Fibroblast of lung (primary cell): ENCODE data around the gene WDR41. TPM values are rescaled to one million over a fixed set of nuclear protein-coding genes. Genes with fewer than 3 reads are reported as not detected.

Source experiments
- DNase-seq, 2 donors: peaks; one replicate each; pipeline versions ENCODE4 v3.0.0 to v3.0.0-alpha.2; 2010; ENCODE audit warnings: low read depth in 2 of 2
- H2AFZ ChIP-seq: 2 replicates; pipeline ENCODE4 v1.5.1; 2012; ENCODE audit warnings: low read length, control low read depth, inconsistent platforms
- H3K27ac ChIP-seq: 2 replicates; pipeline ENCODE4 v1.5.1; 2011; ENCODE audit warnings: low read length, control low read depth; ENCODE audit not compliant: insufficient read depth
- H3K27me3 ChIP-seq: 2 replicates; pipeline ENCODE4 v1.5.1; 2011; ENCODE audit warnings: mild to moderate bottlenecking, low read length; ENCODE audit not compliant: control insufficient read depth, insufficient read depth
- H3K36me3 ChIP-seq: 2 replicates; pipeline ENCODE4 v1.5.1; 2011; ENCODE audit warnings: low read length; ENCODE audit not compliant: control insufficient read depth, insufficient read depth
- H3K4me1 ChIP-seq: 2 replicates; pipeline ENCODE4 v1.5.1; 2011; ENCODE audit warnings: low read length; ENCODE audit not compliant: control insufficient read depth, insufficient read depth; ENCODE audit errors: extremely low read depth
- H3K4me2 ChIP-seq: 2 replicates; pipeline ENCODE4 v1.5.1; 2011; ENCODE audit warnings: low read length, control low read depth; ENCODE audit not compliant: insufficient read depth; ENCODE audit errors: extremely low read depth
- H3K4me3 ChIP-seq, 4 experiments: fragments of 200-600 bp in 1 of 4; sonication (generic) in 1 of 4; replicated peaks in 1 of 4; 2 replicates each; pipeline ENCODE4 v1.5.1; 2011 to 2016; ENCODE audit warnings: low read length in 4 of 4, low read depth in 3 of 4, mild to moderate bottlenecking in 3 of 4, control low read depth in 2 of 4, inconsistent platforms in 1 of 4, mixed read lengths in 1 of 4; ENCODE audit not compliant: insufficient read depth in 1 of 4; ENCODE audit errors: control extremely low read depth in 1 of 4
- H3K79me2 ChIP-seq: 2 replicates; pipeline ENCODE4 v1.5.1; 2012; ENCODE audit warnings: mild to moderate bottlenecking, low read length, inconsistent platforms; ENCODE audit not compliant: control insufficient read depth, insufficient read depth
- H3K9ac ChIP-seq: 2 replicates; pipeline ENCODE4 v1.5.1; 2011; ENCODE audit warnings: mild to moderate bottlenecking, low read length, control low read depth; ENCODE audit not compliant: insufficient read depth
- H3K9me3 ChIP-seq: 2 replicates; pipeline ENCODE4 v1.5.1; 2012; ENCODE audit warnings: low read depth, low read length; ENCODE audit not compliant: control insufficient read depth, insufficient read depth
- H4K20me1 ChIP-seq: 2 replicates; pipeline ENCODE4 v1.5.1; 2011; ENCODE audit warnings: low read length; ENCODE audit not compliant: control insufficient read depth, insufficient read depth; ENCODE audit errors: extremely low read depth
- EZH2 ChIP-seq: IDR thresholded peaks from 2 replicates; pipeline ENCODE4 v1.5.1; 2012; ENCODE audit warnings: low read length, control low read depth, mild to moderate bottlenecking; ENCODE audit errors: missing control alignments
- polyA plus RNA-seq, 2 donors: library from polyadenylated mRNA; depleted of rRNA in 1 of 2; stranded (reverse) in 1 of 2; unstranded in 1 of 2; fragments of >200 nt; gene quantifications; 2 replicates each; pipeline ENCODE4 v1.2.1, GENCODE V29; 2011 to 2012; ENCODE audit warnings: missing spikeins in 1 of 2
- total RNA-seq: library from RNA; depleted of rRNA; stranded (reverse); fragments of >200 nt; gene quantifications from 2 replicates; pipeline ENCODE4 v1.2.1, GENCODE V29; 2014
- TF ChIP-seq, protein P1 (sequence below), 2 donors: IDR thresholded peaks in 1 of 2; conservative IDR thresholded peaks in 1 of 2; 1 replicate in 1 of 2; 2 replicates in 1 of 2; pipeline ENCODE4 v1.5.1; 2011 to 2012; ENCODE audit warnings: low read length in 2 of 2, control low read depth in 1 of 2, inconsistent platforms in 1 of 2, low read depth in 1 of 2, mild to moderate bottlenecking in 1 of 2

Gene WDR41
- total and polyA plus RNA-seq, 2 donors (not counting 1 experiment from before 2014, with no cell fraction given) = 116 to 161 TPM

DNA sequence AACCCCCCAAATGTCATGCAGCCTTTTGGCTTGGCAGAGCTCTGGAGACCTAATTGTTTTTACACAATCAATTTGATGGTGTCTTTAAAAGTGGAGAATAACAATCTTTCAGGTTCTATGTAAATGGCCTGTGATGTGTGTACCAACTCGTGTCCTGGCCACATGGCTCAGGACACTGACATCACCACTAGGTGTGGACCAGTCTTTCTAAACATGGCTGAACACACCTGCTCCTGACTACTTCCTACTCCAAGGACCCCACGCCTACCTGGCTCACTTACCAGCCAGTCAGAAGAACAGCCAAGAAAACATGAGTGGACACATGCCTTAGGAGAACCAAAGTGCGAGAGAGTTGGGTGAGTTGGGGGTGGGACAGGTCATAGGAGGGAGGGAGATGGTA lies 71.2 kb downstream of the WDR41 start:
- Histone ChIP-seq H3K27me3 (no peaks in the 10 kb centered on the region), H4K20me1 (no peaks in the 10 kb centered on the region)
- TF ChIP-seq, protein P1, sequence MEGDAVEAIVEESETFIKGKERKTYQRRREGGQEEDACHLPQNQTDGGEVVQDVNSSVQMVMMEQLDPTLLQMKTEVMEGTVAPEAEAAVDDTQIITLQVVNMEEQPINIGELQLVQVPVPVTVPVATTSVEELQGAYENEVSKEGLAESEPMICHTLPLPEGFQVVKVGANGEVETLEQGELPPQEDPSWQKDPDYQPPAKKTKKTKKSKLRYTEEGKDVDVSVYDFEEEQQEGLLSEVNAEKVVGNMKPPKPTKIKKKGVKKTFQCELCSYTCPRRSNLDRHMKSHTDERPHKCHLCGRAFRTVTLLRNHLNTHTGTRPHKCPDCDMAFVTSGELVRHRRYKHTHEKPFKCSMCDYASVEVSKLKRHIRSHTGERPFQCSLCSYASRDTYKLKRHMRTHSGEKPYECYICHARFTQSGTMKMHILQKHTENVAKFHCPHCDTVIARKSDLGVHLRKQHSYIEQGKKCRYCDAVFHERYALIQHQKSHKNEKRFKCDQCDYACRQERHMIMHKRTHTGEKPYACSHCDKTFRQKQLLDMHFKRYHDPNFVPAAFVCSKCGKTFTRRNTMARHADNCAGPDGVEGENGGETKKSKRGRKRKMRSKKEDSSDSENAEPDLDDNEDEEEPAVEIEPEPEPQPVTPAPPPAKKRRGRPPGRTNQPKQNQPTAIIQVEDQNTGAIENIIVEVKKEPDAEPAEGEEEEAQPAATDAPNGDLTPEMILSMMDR (conservative IDR thresholded peaks at IDR 0.05 in 1 of 2, IDR thresholded peaks at IDR 0.05 in 1 of 2; ENCODE audit: low read depth in 1 of 2, low read length in 2 of 2) = no peak
- TF ChIP-seq EZH2 = no peak

DNA sequence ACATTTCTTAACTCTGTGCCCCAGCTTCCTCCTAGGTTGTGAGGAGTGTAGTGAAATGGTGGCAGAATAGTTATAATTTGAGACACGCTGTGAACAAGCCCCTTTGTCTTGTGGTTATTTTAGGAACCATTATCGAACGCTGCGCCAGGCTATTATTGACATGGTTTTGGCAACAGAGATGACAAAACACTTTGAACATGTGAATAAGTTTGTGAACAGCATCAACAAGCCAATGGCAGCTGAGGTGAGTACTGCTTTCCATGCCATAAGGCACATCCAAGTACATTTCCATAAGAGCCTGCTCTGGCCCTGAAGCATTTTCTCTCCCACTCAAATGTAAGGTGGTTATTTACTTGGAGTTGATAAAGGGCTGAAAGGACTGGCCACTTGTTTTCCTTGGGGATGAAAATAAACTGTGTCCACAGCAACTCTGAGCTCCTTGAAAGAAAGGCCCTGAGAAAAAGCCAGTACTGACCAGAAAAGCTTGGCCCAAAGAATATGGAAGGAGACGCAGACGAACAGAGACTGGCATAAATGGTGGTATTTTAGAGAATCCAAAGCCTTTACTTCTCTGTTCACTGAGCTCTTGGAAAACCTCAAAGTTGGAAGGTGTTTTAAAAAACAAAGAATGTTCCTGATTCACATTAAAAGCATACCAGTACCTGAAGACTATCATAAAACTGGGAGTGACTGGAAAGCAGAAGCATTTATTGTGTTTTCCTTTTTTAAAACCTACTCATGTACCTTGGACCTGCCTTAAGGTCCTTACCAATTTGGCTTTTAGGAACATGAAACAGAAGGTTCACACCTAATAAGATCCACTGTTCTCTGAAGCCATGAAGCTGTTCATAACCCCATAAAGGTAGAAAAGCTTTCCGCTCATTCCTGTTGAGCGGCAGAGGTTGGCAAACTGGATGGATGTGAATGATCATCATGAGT lies 72.2 kb downstream of the WDR41 start:
- no peak for DNase-seq
- no peak overlapping the region for H3K9ac ChIP-seq
- H3K4me1 ChIP-seq = no peaks in the 10 kb centered on the region
- H3K27ac ChIP-seq = no peak overlapping the region
- no peaks in the 10 kb centered on the region for H3K36me3 ChIP-seq
- no peak overlapping the region for H3K4me3 ChIP-seq
- no peak overlapping the region for H3K4me2 ChIP-seq
- TF ChIP-seq EZH2 = no peak
- TF ChIP-seq, protein P1 (conservative IDR thresholded peaks at IDR 0.05 in 1 of 2, IDR thresholded peaks at IDR 0.05 in 1 of 2; ENCODE audit: low read depth in 1 of 2, low read length in 2 of 2) = no peak
- no peaks in the 10 kb centered on the region for H3K79me2 ChIP-seq
- no peak overlapping the region for H2AFZ ChIP-seq
- no peaks in the 10 kb centered on the region for H3K27me3 ChIP-seq
- H3K9me3 ChIP-seq = no peaks in the 10 kb centered on the region
- H4K20me1 ChIP-seq = no peaks in the 10 kb centered on the region

More for the DNA sequence above, 71.2 kb downstream of the WDR41 start:
- no peak for DNase-seq
- Histone ChIP-seq H3K9ac (no peak overlapping the region), H3K4me1 (no peaks in the 10 kb centered on the region), H3K36me3 (no peaks in the 10 kb centered on the region), H2AFZ (no peak overlapping the region), H3K79me2 (no peaks in the 10 kb centered on the region), H3K27ac (no peak overlapping the region), H3K4me3 (no peak overlapping the region), H3K4me2 (no peak overlapping the region), H3K9me3 (no peaks in the 10 kb centered on the region)

DNA sequence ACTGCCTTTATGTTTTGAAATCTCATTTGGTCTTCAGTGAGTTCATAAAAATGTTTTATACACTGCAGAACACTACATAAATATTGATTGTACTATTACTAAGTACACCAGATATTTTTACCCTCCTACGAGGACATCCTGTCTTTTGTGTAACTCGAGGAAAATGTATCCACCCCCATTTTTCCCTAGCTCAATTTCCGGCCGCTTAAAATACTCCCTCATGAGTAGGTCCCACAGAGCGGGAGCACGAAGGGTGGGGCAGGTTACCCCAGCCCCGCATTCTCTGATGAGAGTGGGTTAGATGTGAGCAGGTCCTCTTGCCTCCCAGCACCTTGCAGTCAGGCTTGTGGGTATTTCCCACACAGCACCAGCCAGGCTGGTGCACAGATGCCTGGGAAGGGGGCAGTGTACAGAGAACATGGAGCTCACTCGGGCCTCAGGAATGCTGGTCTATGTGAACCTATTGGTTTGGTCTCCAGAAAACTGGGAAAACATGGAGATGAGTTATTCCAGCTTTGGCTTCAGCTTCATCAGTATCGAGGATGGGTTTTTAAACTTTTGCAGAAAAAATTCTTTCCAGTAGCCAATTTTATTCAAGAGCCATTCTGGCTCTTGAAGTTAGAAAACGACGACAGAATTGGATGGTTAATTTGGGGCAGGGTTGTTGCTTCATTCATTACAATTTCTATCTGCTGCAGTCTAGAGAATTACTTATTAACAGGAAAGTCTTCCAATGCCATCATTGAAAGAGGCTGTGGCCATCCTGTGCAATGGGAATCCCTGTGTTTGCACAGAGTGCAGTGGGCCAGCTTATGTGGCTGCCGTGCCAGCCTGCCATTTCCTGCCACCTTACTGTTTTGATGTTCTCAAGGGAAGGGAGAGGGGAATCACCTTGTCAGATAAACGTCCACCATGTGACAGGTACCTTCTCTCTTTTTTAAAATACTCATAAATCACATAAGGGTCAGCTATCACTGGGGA lies 73.2 kb downstream of the WDR41 start:
- no peak overlapping the region for H2AFZ ChIP-seq

More for the DNA sequence above, 73.2 kb downstream of the WDR41 start:
- no peaks in the 10 kb centered on the region for H3K4me1 ChIP-seq
- no peaks in the 10 kb centered on the region for H3K79me2 ChIP-seq
- no peak overlapping the region for H3K4me3 ChIP-seq
- no peaks in the 10 kb centered on the region for H4K20me1 ChIP-seq
- TF ChIP-seq, protein P1 (conservative IDR thresholded peaks at IDR 0.05 in 1 of 2, IDR thresholded peaks at IDR 0.05 in 1 of 2; ENCODE audit: low read depth in 1 of 2, low read length in 2 of 2) = no peak
- no peak for TF ChIP-seq EZH2
- peak in 1 of 2 donors; percentile 29 for DNase-seq
- H3K36me3 ChIP-seq = no peaks in the 10 kb centered on the region
- H3K4me2 ChIP-seq = no peak overlapping the region
- no peaks in the 10 kb centered on the region for H3K27me3 ChIP-seq
- H3K27ac ChIP-seq = no peak overlapping the region
- H3K9ac ChIP-seq = no peak overlapping the region
- H3K9me3 ChIP-seq = no peaks in the 10 kb centered on the region
